OCI-LY7 (cell line): ENCODE measurements around the gene CCNI. TPM values are rescaled to one million over a fixed set of nuclear protein-coding genes. Genes with fewer than 3 reads are reported as not detected.

Experiments
- BruUV-seq: library from RNA; stranded (reverse); fragments of 400-500 nt; replicated peaks from 2 replicates; lab custom pipeline; 2021; lab: Mats Ljungman, UMichigan
- CTCF ChIA-PET: fragments of 300-600 bp; sonication (Branson Sonifier 250); formaldehyde crosslinking; loops from one replicate; lab custom pipeline; 2022; ENCODE audit warnings: antibody characterized with exemption; ENCODE audit not compliant: unreplicated experiment; lab: Charles Lee
- POLR2A ChIA-PET: fragments of 300-600 bp; sonication (Branson Sonifier 250); formaldehyde crosslinking; loops from one replicate; lab custom pipeline; 2022; ENCODE audit warnings: antibody characterized with exemption; lab: Charles Lee
- DNase-seq: peaks from one replicate; pipeline ENCODE4 v3.0.0-alpha.2; 2015; ENCODE audit warnings: low spot score
- H2AFZ ChIP-seq: fragments of 200-600 bp; sonication (generic), shearing (Covaris generic); 2 replicates; pipeline ENCODE4 v1.6.1; 2014; ENCODE audit warnings: mild to moderate bottlenecking, antibody characterized with exemption, low read length, moderate library complexity
- H3K27ac ChIP-seq: fragments of 200-600 bp; sonication (generic); 2 replicates; pipeline ENCODE4 v1.5.1; 2014; ENCODE audit warnings: mixed run types, low read depth, mild to moderate bottlenecking, moderate library complexity, low read length, inconsistent platforms; ENCODE audit not compliant: poor library complexity, severe bottlenecking
- H3K36me3 ChIP-seq: fragments of 200-600 bp; sonication (generic); 2 replicates; pipeline ENCODE4 v1.6.1; 2014; ENCODE audit warnings: mild to moderate bottlenecking, antibody characterized with exemption, low read length, moderate library complexity, mixed read lengths; ENCODE audit not compliant: insufficient read depth
- H3K4me1 ChIP-seq: fragments of 200-600 bp; sonication (generic); 2 replicates; pipeline ENCODE4 v1.5.1; 2014; ENCODE audit warnings: mild to moderate bottlenecking, low read length; ENCODE audit not compliant: insufficient read depth, poor library complexity, severe bottlenecking
- H3K4me2 ChIP-seq: fragments of 200-600 bp; sonication (generic); 2 replicates; pipeline ENCODE4 v1.6.1; 2014; ENCODE audit warnings: mild to moderate bottlenecking, low read length
- H3K4me3 ChIP-seq: fragments of 200-600 bp; sonication (generic); 2 replicates; pipeline ENCODE4 v1.5.1; 2014; ENCODE audit warnings: mild to moderate bottlenecking, low read depth, low read length; ENCODE audit not compliant: poor library complexity, severe bottlenecking
- H3K79me2 ChIP-seq: fragments of 200-600 bp; sonication (generic); 2 replicates; pipeline ENCODE4 v1.6.1; 2016; ENCODE audit warnings: low read depth, mild to moderate bottlenecking, low read length, moderate library complexity, mixed read lengths; ENCODE audit not compliant: insufficient read depth
- H3K9me2 ChIP-seq: fragments of 200-600 bp; sonication (generic); 2 replicates; pipeline ENCODE4 v1.6.1; 2016; ENCODE audit warnings: mild to moderate bottlenecking, low read length, mixed read lengths; ENCODE audit not compliant: insufficient read depth
- H3K9me3 ChIP-seq: fragments of 200-600 bp; sonication (generic); 2 replicates; pipeline ENCODE4 v1.6.1; 2014; ENCODE audit warnings: mild to moderate bottlenecking, mixed run types, low read length, mixed read lengths
- H4K20me1 ChIP-seq: fragments of 200-600 bp; sonication (generic); 2 replicates; pipeline ENCODE4 v1.6.1; 2014; ENCODE audit warnings: mild to moderate bottlenecking, antibody characterized with exemption, low read length, moderate library complexity, mixed read lengths; ENCODE audit not compliant: insufficient read depth
- CTCF ChIP-seq: fragments of 200-600 bp; sonication (generic); conservative IDR thresholded peaks from 2 replicates; pipeline ENCODE4 v1.5.1; 2014; ENCODE audit warnings: mild to moderate bottlenecking, antibody characterized with exemption, low read length, moderate library complexity, mixed read lengths
- EZH2phosphoT487 ChIP-seq: fragments of 200-600 bp; sonication (generic); IDR thresholded peaks from 2 replicates; pipeline ENCODE4 v1.6.1; 2018; ENCODE audit warnings: low read depth, borderline replicate concordance, mild to moderate bottlenecking, mixed run types, antibody characterized with exemption, low read length, moderate library complexity, mixed read lengths
- intact Hi-C: fragments of 100-400 bp; cut with micrococcal nuclease; formaldehyde crosslinking; loops from one replicate; pipeline ENCODE4 v1.10.0; 2022; ENCODE audit not compliant: unreplicated experiment
- total RNA-seq, 2 experiments: library from RNA; depleted of rRNA in 1 of 2; stranded (reverse); fragments of >200 nt in 1 of 2; shearing (Covaris generic) in 1 of 2; gene quantifications; 2 replicates each; pipeline ENCODE4 v1.2.3, GENCODE V29; 2014 to 2022

The CCNI gene
- total RNA-seq, 2 experiments from 2014 or later = 105 to 293 TPM

GRCh38 chr4:77076889-77077635 lies 1.3 kb upstream of the CCNI start:
- Histone ChIP-seq H3K9me2 (no peaks in the 10 kb centered on the region), H3K36me3 (peaks cover 12% of the 10 kb centered on the region; the same call in 1 of the 2 replicates), H3K4me1 (peaks cover 60% of the 10 kb centered on the region), H3K27ac (peak overlapping the region; percentile 84), H3K4me2 (peak overlapping the region; percentile 96), H4K20me1 (peaks cover 20% of the 10 kb centered on the region), H3K9me3 (0 out of 2 replicates have a peak, but pooled peaks cover 3% of the 10 kb centered on the region), H3K4me3 (peak overlapping the region; percentile 95), H2AFZ (peak overlapping the region; percentile 87; the same call in 1 of the 2 replicates), H3K79me2 (peaks cover 63% of the 10 kb centered on the region)
- CTCF ChIA-PET = interaction anchor here (0.6 kb wide), 1 partner anchor 19 kb away, joined by 3 read pairs; no protein-coding TSS in a partner anchor
- POLR2A ChIA-PET = interaction anchor here (0.5 to 5.3 kb wide), 21 partner anchors 9 to 743 kb away, joined by 3 to 73 read pairs (median 4); partner anchors contain the start of gene CCNG2
- DNase-seq = peak; percentile 16
- no peak for TF ChIP-seq EZH2phosphoT487
- no TSS peak for BruUV-seq
- intact Hi-C loops = loop anchor here (1.0 to 5.0 kb wide), 2 partner anchors 79 to 745 kb away; no protein-coding TSS in a partner anchor

- ChIA-PET CTCF (no interaction called here), POLR2A (interaction anchor here (0.5 to 5.3 kb wide), 6 partner anchors 10 to 119 kb away, joined by 3 to 73 read pairs (median 4); partner anchors contain the start of gene CCNG2)
- Histone ChIP-seq H3K79me2 (peaks cover 81% of the 10 kb centered on the region), H3K4me2 (peak overlapping the region; percentile 96), H3K4me1 (peaks cover 61% of the 10 kb centered on the region), H3K9me2 (no peaks in the 10 kb centered on the region), H3K36me3 (peaks cover 30% of the 10 kb centered on the region), H2AFZ (no peak overlapping the region; the same call in 1 of the 2 replicates), H3K9me3 (0 out of 2 replicates have a peak, but pooled peaks cover 3% of the 10 kb centered on the region), H3K27ac (peak overlapping the region; percentile 84), H3K4me3 (peak overlapping the region; percentile 95), H4K20me1 (peaks cover 37% of the 10 kb centered on the region)
- peak; percentile 88 for DNase-seq
- BruUV-seq = no TSS peak
- intact Hi-C loops = loop anchor here (5.0 kb wide), 1 partner anchor 747 kb away; no protein-coding TSS in a partner anchor
- TF ChIP-seq CTCF = no peak
- no peak for TF ChIP-seq EZH2phosphoT487
Observed at GRCh38 chr4:77074981-77075855, 571 bp downstream of the CCNI start.

DNA sequence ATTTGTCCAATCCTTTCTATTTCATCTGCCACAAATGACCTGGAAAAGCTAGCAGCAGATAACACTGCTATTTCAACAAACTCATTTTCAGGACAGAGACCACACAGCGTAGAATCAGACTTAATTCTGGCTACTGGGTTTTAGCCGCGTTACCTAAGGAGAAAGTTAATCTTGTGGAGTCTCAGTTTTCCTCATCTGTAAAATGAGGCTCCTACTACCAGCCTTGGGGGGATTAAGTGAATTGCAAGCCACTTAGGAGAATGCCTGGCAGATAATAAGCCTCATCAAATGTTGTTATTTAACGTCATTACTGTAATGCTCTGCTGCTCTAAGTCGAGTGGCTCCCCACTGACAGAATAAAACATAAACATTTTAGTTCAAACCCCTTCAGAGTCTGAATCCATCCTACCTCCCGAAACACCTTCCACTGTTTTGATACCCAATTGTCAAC lies 1.4 kb downstream of the CCNI start:
- intact Hi-C loops = no loop called here
- H3K79me2 ChIP-seq = peaks cover 88% of the 10 kb centered on the region
- no peak overlapping the region for H2AFZ ChIP-seq
- ChIA-PET POLR2A (interaction anchor here (0.6 to 5.3 kb wide), 6 partner anchors 10 to 81 kb away, joined by 3 to 73 read pairs (median 6); partner anchors contain the start of gene CCNG2), CTCF (no interaction called here)
- no peak for TF ChIP-seq EZH2phosphoT487
- H3K4me1 ChIP-seq = peaks cover 55% of the 10 kb centered on the region
- H4K20me1 ChIP-seq = peaks cover 37% of the 10 kb centered on the region
- BruUV-seq = TSS peak; percentile 47
- H3K4me2 ChIP-seq = peak overlapping the region; percentile 72
- no peak for DNase-seq
- peak overlapping the region; percentile 95 for H3K4me3 ChIP-seq
- H3K27ac ChIP-seq = no peak overlapping the region
- peaks cover 33% of the 10 kb centered on the region for H3K36me3 ChIP-seq
- H3K9me3 ChIP-seq = 0 out of 2 replicates have a peak, but pooled peaks cover 3% of the 10 kb centered on the region
- no peaks in the 10 kb centered on the region for H3K9me2 ChIP-seq
